ENCODE results near the gene EPB41L5.

Gene EPB41L5

DNA sequence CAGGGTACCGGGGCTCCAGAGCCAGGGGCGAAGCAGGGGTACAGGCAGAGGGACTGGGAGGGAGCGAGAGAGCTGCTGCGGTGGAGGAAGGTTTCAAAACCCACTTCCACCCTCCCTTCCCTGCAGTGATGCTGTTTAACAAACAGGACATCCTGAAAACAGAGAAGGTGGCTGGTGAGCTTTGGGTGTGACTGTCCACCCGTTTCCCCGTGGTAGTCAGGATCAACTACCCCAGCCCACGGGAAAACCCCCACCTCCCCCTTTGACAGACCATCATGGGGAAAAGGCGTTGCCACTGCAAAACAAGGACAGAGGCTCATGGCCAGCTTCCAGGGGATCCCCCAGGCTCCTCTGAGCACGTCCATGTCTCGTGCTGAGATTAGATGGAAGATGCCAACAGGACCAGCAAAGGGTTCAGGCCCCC, 197.4 kb downstream of the EPB41L5 start:
- FAIRE-seq (no peak), DNase-seq (ENCODE audit: insufficient read length) (no peak)
- TF ChIP-seq POLR2A (IDR thresholded peaks at IDR 0.05; ENCODE audit: low read depth, low read length) (no peak), POLR2AphosphoS5 (IDR thresholded peaks at IDR 0.05; ENCODE audit: low read depth, low read length) (no peak), TAF1 (IDR thresholded peaks at IDR 0.05; ENCODE audit: borderline replicate concordance, low read depth, low read length) (no peak)

DNA sequence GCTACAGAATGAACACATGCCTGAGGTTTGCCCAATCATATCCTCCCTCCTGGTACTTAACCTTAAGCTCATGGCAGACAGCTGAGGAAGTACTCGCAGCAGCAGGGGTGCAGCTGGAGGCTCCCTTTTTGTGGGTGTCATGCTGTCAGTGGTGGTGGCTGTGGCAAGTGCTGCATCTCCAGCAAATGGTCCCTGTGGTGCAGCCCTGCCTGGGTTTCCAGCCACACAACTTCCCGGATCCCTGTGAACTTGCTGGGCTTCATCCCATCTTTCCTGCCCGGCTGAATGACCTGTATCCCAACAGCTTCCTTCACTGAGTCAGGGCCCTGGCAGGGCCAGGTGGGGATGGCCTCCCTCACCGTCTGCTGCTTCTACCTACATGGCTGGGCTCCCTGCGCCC, 205.3 kb downstream of the EPB41L5 start:
- FAIRE-seq: no peak
- no peak for DNase-seq (ENCODE audit: insufficient read length)
- TF ChIP-seq POLR2AphosphoS5 (IDR thresholded peaks at IDR 0.05; ENCODE audit: low read depth, low read length) (no peak), TAF1 (IDR thresholded peaks at IDR 0.05; ENCODE audit: borderline replicate concordance, low read depth, low read length) (no peak), POLR2A (IDR thresholded peaks at IDR 0.05; ENCODE audit: low read depth, low read length) (no peak)

GRCh38 chr2:120219291-120219690, 206.4 kb downstream of the EPB41L5 start:
- DNase-seq (ENCODE audit: insufficient read length) (no peak), FAIRE-seq (no peak)

DNA sequence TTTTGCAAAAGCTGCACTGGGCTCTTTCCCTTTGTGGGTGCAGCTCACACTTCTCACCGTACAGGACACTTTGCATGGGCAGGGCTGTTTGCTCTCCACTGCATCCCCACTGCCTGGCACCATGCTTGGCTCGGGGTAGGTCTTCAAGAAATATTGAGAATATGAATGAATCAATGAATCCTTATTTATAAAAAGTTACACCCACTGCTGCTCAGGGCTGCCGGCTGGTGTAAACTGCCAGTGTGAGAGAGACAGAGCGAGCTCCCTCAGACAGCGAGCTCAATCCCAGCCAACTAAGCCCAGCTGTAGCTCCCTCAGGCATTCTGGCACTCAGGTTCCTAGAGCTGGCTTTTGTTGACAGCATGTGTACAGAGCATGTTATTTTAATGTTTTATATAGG, 206.9 kb downstream of the EPB41L5 start:
- FAIRE-seq: no peak
- TF ChIP-seq TAF1 (IDR thresholded peaks at IDR 0.05; ENCODE audit: borderline replicate concordance, low read depth, low read length) (no peak), POLR2A (IDR thresholded peaks at IDR 0.05; ENCODE audit: low read depth, low read length) (no peak), POLR2AphosphoS5 (IDR thresholded peaks at IDR 0.05; ENCODE audit: low read depth, low read length) (no peak)
- DNase-seq (ENCODE audit: insufficient read length): no peak

More at GRCh38 chr2:120219291-120219690, 206.4 kb downstream of the EPB41L5 start:
- TF ChIP-seq POLR2AphosphoS5 (IDR thresholded peaks at IDR 0.05; ENCODE audit: low read depth, low read length): no peak
- TF ChIP-seq TAF1 (IDR thresholded peaks at IDR 0.05; ENCODE audit: borderline replicate concordance, low read depth, low read length): no peak
- TF ChIP-seq POLR2A (IDR thresholded peaks at IDR 0.05; ENCODE audit: low read depth, low read length): no peak

DNA sequence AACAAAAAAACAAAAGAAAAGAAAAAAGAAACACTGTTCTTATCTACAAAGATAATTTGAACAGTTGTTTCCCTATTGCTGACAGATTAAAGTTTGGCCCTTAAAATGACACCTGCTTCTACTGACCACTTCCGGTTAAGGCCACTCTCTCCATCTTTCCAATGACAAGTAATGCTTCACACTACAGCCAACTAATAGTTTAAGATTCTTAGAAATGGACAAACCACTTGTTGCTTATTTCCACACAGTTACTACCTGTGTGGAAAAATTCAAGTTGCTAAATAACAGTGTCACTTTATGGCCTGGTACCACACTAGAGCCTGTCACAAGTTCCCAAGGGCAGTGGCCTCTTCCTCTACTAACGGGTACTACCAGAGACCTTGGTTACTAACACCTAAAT, 207.9 kb downstream of the EPB41L5 start:
- no peak for TF ChIP-seq TAF1 (IDR thresholded peaks at IDR 0.05; ENCODE audit: borderline replicate concordance, low read depth, low read length)
- TF ChIP-seq POLR2AphosphoS5 (IDR thresholded peaks at IDR 0.05; ENCODE audit: low read depth, low read length): no peak
- TF ChIP-seq POLR2A (IDR thresholded peaks at IDR 0.05; ENCODE audit: low read depth, low read length): no peak
- DNase-seq (ENCODE audit: insufficient read length): no peak
- FAIRE-seq: no peak

GRCh38 chr2:120221616-120222015, 208.7 kb downstream of the EPB41L5 start:
- TF ChIP-seq TAF1 (IDR thresholded peaks at IDR 0.05; ENCODE audit: borderline replicate concordance, low read depth, low read length) (no peak), POLR2A (IDR thresholded peaks at IDR 0.05; ENCODE audit: low read depth, low read length) (no peak), POLR2AphosphoS5 (IDR thresholded peaks at IDR 0.05; ENCODE audit: low read depth, low read length) (no peak)
- FAIRE-seq (no peak), DNase-seq (ENCODE audit: insufficient read length) (no peak)

- FAIRE-seq (no peak), DNase-seq (ENCODE audit: insufficient read length) (no peak)
- no peak for TF ChIP-seq POLR2AphosphoS5 (IDR thresholded peaks at IDR 0.05; ENCODE audit: low read depth, low read length)
- TF ChIP-seq POLR2A (IDR thresholded peaks at IDR 0.05; ENCODE audit: low read depth, low read length): no peak
- TF ChIP-seq TAF1 (IDR thresholded peaks at IDR 0.05; ENCODE audit: borderline replicate concordance, low read depth, low read length): no peak
Measured at GRCh38 chr2:120222186-120223033, 209.5 kb downstream of the EPB41L5 start.

DNA sequence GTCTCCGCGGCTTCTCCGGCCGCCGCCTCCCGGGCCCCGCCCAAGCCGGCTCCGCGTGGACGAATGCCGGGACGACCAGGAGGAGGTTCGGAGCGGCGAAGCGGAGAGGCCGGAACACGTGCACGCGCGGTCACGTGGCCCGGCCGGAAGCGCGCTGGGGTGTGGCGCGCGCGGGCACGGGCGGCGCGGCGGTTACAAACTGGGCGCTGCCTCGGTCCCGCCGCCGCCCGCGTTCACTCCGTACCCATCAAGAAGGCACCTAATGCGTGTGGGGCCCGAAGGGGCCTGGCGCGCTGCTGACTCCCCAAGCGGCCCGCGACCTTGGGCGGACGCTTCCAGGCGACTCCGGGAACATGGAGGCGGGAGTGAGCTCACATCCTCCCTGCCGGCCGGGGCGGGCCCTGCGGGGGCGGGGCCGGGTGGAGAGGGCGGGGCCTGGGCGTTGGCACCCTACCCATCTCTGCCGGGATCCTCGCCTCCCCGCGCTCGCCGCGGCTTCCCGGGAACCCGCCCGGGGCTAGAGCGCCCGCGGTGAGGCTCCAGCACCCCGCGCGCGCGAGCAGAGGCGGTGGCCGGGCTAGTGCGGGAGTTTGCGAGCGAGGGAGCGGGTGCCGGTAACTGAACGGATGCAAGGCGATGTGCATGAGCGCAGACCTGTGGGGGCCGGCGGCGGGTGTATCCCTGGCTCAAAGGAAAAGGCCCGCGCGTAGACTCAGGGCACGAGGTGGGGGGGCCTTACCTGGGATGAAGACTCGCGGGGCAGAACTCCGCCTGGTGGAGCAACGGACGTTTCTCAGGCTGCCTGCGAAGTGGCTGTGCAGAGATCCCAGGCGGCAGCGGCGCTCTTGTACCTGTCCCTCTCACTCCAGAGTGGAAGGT, 210.4 kb downstream of the EPB41L5 start, which contains the start of gene TMEM185B:
TSS of gene TMEM185B (minus strand) at position 367 of the 879 bp plus-strand sequence. CDS start 424 bp downstream, outside the sequence.
- 0 out of 2 replicates have a peak, but pooled peaks have one; percentile 11 for TF ChIP-seq TAF1 (IDR thresholded peaks at IDR 0.05; ENCODE audit: borderline replicate concordance, low read depth, low read length)
- peak; percentile 80; the same call in 1 of the 2 replicates for TF ChIP-seq POLR2A (IDR thresholded peaks at IDR 0.05; ENCODE audit: low read depth, low read length)
- TF ChIP-seq POLR2AphosphoS5 (IDR thresholded peaks at IDR 0.05; ENCODE audit: low read depth, low read length): peak; percentile 77
- FAIRE-seq: peak; percentile 97
- peak; percentile 96 for DNase-seq (ENCODE audit: insufficient read length)

GRCh38 chr2:120224256-120224655, 211.4 kb downstream of the EPB41L5 start:
- DNase-seq (ENCODE audit: insufficient read length): no peak
- no peak for FAIRE-seq
- TF ChIP-seq POLR2AphosphoS5 (IDR thresholded peaks at IDR 0.05; ENCODE audit: low read depth, low read length): no peak
- TF ChIP-seq TAF1 (IDR thresholded peaks at IDR 0.05; ENCODE audit: borderline replicate concordance, low read depth, low read length): no peak
- TF ChIP-seq POLR2A (IDR thresholded peaks at IDR 0.05; ENCODE audit: low read depth, low read length): no peak

DNA sequence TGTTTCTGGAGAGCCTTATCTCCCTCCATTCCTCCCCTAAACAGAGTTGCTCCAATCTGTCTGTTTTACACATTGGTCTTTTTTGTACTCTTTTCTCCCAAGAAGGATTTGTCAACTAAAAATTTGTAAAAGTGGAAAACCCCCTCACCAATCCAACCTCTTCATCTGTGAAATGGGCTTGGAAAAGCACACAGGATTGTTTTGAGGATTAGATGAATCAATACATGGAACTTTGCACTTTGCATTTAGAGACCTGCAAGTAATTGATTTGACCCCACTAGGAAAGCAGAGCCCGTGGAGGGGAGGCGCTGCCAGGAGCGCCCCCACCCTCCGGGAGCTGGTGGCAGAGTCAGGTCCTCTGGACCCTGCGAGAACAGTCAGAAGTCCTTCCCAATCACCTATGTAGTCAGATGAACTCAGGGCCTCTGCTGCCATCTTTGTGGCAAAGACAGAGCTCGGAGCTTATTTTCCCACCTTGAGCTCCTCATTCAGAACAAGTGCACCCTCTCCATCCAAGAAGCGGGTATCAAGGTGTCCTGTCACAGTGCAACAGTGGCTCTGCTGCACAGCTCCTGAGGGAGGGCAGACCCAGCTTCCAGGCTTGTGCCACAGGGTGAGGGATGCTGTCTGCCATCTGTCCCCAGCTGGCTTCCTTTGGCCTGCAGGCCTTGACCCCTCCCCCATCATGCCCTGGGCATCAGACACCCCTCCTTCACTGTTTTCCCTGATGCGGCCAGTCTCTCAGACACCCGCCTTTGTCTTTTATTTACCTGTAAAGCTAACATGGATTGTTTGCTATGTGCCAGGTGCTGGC, 212.1 kb downstream of the EPB41L5 start:
- FAIRE-seq (no peak), DNase-seq (ENCODE audit: insufficient read length) (no peak)
- TF ChIP-seq POLR2A (IDR thresholded peaks at IDR 0.05; ENCODE audit: low read depth, low read length) (no peak), TAF1 (IDR thresholded peaks at IDR 0.05; ENCODE audit: borderline replicate concordance, low read depth, low read length) (no peak), POLR2AphosphoS5 (IDR thresholded peaks at IDR 0.05; ENCODE audit: low read depth, low read length) (no peak)
